HCT116 (cell line): ENCODE data around the gene TMEM61.

Source experiments
- CBX3 ChIP-seq: IDR thresholded peaks from 2 replicates; pipeline ENCODE4 v1.6.1; 2012; ENCODE audit warnings: low read depth
- CEBPB ChIP-seq: IDR thresholded peaks from 2 replicates; pipeline ENCODE4 v1.6.1; 2012; ENCODE audit warnings: low read depth
- CTCF ChIP-seq, 3 experiments: fragments of 200-600 bp in 1 of 3; sonication (generic) in 1 of 3; IDR thresholded peaks in 2 of 3; conservative IDR thresholded peaks in 1 of 3; 2 replicates each; pipeline ENCODE4 v1.5.1; 2012 to 2017; ENCODE audit warnings: low read depth in 2 of 3, low read length in 2 of 3, antibody characterized with exemption in 1 of 3, borderline replicate concordance in 1 of 3, control low read depth in 1 of 3, mild to moderate bottlenecking in 1 of 3, mixed read lengths in 1 of 3, mixed run types in 1 of 3, moderate library complexity in 1 of 3; ENCODE audit not compliant: insufficient read depth in 1 of 3
- EZH2 ChIP-seq: fragments of 200-600 bp; sonication (generic); IDR thresholded peaks from 2 replicates; pipeline ENCODE4 v1.6.1; 2017; ENCODE audit warnings: antibody characterized with exemption, mixed run types
- EZH2phosphoT487 ChIP-seq: fragments of 200-600 bp; IDR thresholded peaks from 2 replicates; pipeline ENCODE4 v1.6.1; 2018; ENCODE audit warnings: antibody characterized with exemption, borderline replicate concordance
- JUND ChIP-seq: IDR thresholded peaks from 2 replicates; pipeline ENCODE4 v1.6.1; 2012
- POLR2A ChIP-seq: IDR thresholded peaks from 2 replicates; pipeline ENCODE4 v1.7.0; 2011; ENCODE audit warnings: borderline replicate concordance; ENCODE audit not compliant: insufficient read depth, insufficient read length; ENCODE audit errors: extremely low read depth
- SP1 ChIP-seq: IDR thresholded peaks from 2 replicates; pipeline ENCODE4 v1.6.1; 2012; ENCODE audit warnings: low read depth
- SRF ChIP-seq: IDR thresholded peaks from 2 replicates; pipeline ENCODE4 v1.6.1; 2012; ENCODE audit warnings: low read depth
- ZBTB33 ChIP-seq: IDR thresholded peaks from 2 replicates; pipeline ENCODE4 v1.6.1; 2011; ENCODE audit warnings: mild to moderate bottlenecking, low read length, moderate library complexity; ENCODE audit not compliant: insufficient replicate concordance; ENCODE audit errors: extremely low read depth
- ZNF274 ChIP-seq: fragments of 200-500 bp; sonication (Bioruptor generic); IDR thresholded peaks from 2 replicates; pipeline ENCODE4 v1.6.1; 2014; ENCODE audit warnings: mild to moderate bottlenecking, low read depth, low read length, inconsistent platforms
- TF ChIP-seq, protein P1 (sequence below): IDR thresholded peaks from 2 replicates; pipeline ENCODE4 v1.6.1; 2012

- TF ChIP-seq EZH2 (no peak), CTCF (IDR thresholded peaks at IDR 0.05 in 2 of 3, conservative IDR thresholded peaks at IDR 0.05 in 1 of 3; ENCODE audit: borderline replicate concordance in 1 of 3, insufficient read depth in 1 of 3, low read depth in 2 of 3, low read length in 2 of 3) (no peak), POLR2A (no peak), SP1 (no peak), ZBTB33 (no peak), CBX3 (no peak), JUND (no peak), EZH2phosphoT487 (no peak), ZNF274 (no peak), CEBPB (no peak), SRF (no peak)
- TF ChIP-seq, protein P1, sequence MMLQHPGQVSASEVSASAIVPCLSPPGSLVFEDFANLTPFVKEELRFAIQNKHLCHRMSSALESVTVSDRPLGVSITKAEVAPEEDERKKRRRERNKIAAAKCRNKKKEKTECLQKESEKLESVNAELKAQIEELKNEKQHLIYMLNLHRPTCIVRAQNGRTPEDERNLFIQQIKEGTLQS = no peak
These were observed 3.7 kb upstream of the TMEM61 start for GRCh38 chr1:54976747-54977146.
